RPMI8226 (cell line): ENCODE measurements around the gene KRTAP8-1.

Experiments used
- DNase-seq: peaks from one replicate; pipeline ENCODE4 v3.0.0-alpha.2; 2015

KRTAP8-1 gene

GRCh38 chr21:30813174-30813573 lies at the start of gene KRTAP8-1:
KRTAP8-1 (minus strand) TSS chr21:30813274; CDS start chr21:30813220, 54 bp downstream.
- no peak for DNase-seq

GRCh38 chr21:30847627-30848500 lies 34.8 kb upstream of the KRTAP8-1 start:
- no peak for DNase-seq

GRCh38 chr21:30842990-30843389 lies 29.9 kb upstream of the KRTAP8-1 start:
- no peak for DNase-seq

GRCh38 chr21:30839304-30839703 lies 26.2 kb upstream of the KRTAP8-1 start:
- peak; percentile 38 for DNase-seq

- DNase-seq: no peak
These were observed 25.5 kb upstream of the KRTAP8-1 start for GRCh38 chr21:30838536-30838935.

GRCh38 chr21:30831194-30831765 lies 18.2 kb upstream of the KRTAP8-1 start:
- DNase-seq: peak; percentile 56

- DNase-seq: no peak
These were observed 16.6 kb upstream of the KRTAP8-1 start, which contains the start of gene KRTAP7-1 for GRCh38 chr21:30829659-30830058. KRTAP7-1 (minus strand) TSS chr21:30829759; CDS start chr21:30829698, 61 bp downstream.

GRCh38 chr21:30818837-30819610 lies 6.0 kb upstream of the KRTAP8-1 start:
- DNase-seq: no peak

- DNase-seq: no peak
These were observed 12.5 kb downstream of the KRTAP8-1 start for GRCh38 chr21:30800605-30801004.

GRCh38 chr21:30793581-30794314 lies 19.3 kb downstream of the KRTAP8-1 start:
- no peak for DNase-seq

- no peak for DNase-seq
These were observed 33.8 kb downstream of the KRTAP8-1 start for GRCh38 chr21:30779249-30779648.

- no peak for DNase-seq
These were observed 43.2 kb downstream of the KRTAP8-1 start for GRCh38 chr21:30769724-30770431.
